ENCODE results near the gene SLC9A3.

The SLC9A3 gene

DNA sequence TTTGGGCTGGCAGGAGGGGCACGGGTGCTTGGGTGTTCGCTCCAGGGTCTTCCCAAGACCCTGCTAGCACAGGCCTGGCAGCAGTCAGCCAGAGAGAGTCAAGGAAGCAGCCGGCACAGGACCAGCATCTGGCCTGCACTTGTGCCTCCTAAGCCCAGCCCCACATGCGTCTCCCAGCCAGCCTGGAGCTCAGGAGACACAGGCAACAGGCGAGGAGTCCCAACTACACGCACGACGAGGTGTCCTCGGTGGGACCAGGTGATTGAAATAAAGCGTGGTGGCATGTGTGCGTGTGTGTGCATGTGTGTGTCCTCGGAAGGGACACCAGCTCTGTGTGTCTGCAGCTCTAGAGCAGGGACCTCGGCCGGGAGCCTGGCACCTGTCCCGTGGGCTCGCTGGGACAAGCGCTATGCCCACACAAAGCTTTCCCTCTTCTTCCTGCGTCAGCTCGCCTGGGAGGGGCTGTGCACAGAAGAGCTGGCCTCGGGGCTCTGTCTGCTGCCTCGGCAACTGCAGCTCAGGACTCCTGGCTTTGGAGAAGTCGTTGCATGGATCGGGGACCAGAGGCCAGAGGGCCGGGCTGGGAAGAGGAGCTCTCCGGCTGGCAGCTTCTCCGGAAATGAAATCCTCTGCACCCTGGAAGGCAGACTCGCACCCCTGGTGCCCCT lies 14.7 kb upstream of the SLC9A3 start:
- POLR2A ChIA-PET: no interaction called here
- TF ChIP-seq SP3 (tag by site-specific recombination; IDR thresholded peaks at IDR 0.05): no peak
- TF ChIP-seq INSM2 (tag by site-specific recombination; IDR thresholded peaks at IDR 0.05): no peak
- TF ChIP-seq, protein P1, sequence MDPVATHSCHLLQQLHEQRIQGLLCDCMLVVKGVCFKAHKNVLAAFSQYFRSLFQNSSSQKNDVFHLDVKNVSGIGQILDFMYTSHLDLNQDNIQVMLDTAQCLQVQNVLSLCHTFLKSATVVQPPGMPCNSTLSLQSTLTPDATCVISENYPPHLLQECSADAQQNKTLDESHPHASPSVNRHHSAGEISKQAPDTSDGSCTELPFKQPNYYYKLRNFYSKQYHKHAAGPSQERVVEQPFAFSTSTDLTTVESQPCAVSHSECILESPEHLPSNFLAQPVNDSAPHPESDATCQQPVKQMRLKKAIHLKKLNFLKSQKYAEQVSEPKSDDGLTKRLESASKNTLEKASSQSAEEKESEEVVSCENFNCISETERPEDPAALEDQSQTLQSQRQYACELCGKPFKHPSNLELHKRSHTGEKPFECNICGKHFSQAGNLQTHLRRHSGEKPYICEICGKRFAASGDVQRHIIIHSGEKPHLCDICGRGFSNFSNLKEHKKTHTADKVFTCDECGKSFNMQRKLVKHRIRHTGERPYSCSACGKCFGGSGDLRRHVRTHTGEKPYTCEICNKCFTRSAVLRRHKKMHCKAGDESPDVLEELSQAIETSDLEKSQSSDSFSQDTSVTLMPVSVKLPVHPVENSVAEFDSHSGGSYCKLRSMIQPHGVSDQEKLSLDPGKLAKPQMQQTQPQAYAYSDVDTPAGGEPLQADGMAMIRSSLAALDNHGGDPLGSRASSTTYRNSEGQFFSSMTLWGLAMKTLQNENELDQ (tag by site-specific recombination; IDR thresholded peaks at IDR 0.05; ENCODE audit: low read depth): no peak
- TF ChIP-seq ZBTB6 (tag by site-specific recombination; IDR thresholded peaks at IDR 0.05): no peak
- TF ChIP-seq MYNN (tag by site-specific recombination; IDR thresholded peaks at IDR 0.05; ENCODE audit: borderline replicate concordance): no peak
- Histone ChIP-seq H3K9me3 (ENCODE audit: control insufficient read depth, insufficient read depth, low read depth, low read length) (no peaks in the 10 kb centered on the region), H3K36me3 (ENCODE audit: control insufficient read depth in 2 of 2, insufficient read depth in 1 of 2, low read length in 2 of 2) (no peaks in the 10 kb centered on the region), H3K4me1 (ENCODE audit: control insufficient read depth, insufficient read depth, low read length) (no peaks in the 10 kb centered on the region), H3K4me3 (ENCODE audit: low read depth, low read length) (no peak overlapping the region), H3K27ac (ENCODE audit: extremely low read depth, low read depth, low read length) (no peak overlapping the region)
- CTCF ChIA-PET: interaction anchor here (0.6 kb wide), 2 partner anchors 11 to 41 kb away, joined by 3 to 5 read pairs; no protein-coding TSS in a partner anchor

DNA sequence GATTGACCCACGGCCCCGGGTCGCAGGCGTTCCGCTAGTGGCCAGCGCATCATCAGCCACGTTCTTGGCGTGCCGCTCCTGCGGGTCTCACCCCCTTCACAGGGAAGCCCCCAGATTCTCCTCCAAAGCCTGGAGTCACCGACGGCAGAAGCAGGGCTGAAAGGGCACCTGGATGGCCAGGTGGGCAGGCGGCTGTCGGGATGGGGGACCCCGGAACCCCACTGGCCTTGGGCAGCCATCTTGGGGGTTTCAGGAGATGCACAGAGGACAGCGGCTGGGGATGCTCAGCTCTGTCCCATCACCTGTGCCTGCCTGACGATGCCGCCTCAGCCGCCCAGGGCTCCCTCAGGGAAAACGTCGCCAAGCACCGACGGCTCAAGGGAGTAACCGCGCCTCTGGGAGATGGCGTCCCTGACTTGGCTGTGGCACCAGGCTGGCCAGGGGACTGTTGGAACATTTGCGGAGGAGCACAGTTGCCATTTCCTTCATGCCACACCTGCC lies 14.1 kb upstream of the SLC9A3 start:
- TF ChIP-seq, protein P2, sequence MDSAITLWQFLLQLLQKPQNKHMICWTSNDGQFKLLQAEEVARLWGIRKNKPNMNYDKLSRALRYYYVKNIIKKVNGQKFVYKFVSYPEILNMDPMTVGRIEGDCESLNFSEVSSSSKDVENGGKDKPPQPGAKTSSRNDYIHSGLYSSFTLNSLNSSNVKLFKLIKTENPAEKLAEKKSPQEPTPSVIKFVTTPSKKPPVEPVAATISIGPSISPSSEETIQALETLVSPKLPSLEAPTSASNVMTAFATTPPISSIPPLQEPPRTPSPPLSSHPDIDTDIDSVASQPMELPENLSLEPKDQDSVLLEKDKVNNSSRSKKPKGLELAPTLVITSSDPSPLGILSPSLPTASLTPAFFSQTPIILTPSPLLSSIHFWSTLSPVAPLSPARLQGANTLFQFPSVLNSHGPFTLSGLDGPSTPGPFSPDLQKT (IDR thresholded peaks at IDR 0.05; ENCODE audit: borderline replicate concordance, low read depth, low read length): no peak
- no peak for TF ChIP-seq ZFP3 (tag by site-specific recombination; IDR thresholded peaks at IDR 0.05; ENCODE audit: low read depth)
- no peak for TF ChIP-seq ZNF175 (tag by site-specific recombination; IDR thresholded peaks at IDR 0.05)
- TF ChIP-seq GLIS1 (tag by site-specific recombination; IDR thresholded peaks at IDR 0.05): no peak
- TF ChIP-seq ZNF280D (tag by site-specific recombination; IDR thresholded peaks at IDR 0.05): no peak
- no peak for TF ChIP-seq ZBTB1 (tag by site-specific recombination; IDR thresholded peaks at IDR 0.05)
- H3K36me3 ChIP-seq (ENCODE audit: control insufficient read depth in 2 of 2, insufficient read depth in 1 of 2, low read length in 2 of 2): no peaks in the 10 kb centered on the region
- no peak overlapping the region for H3K4me3 ChIP-seq (ENCODE audit: low read depth, low read length)
- no peaks in the 10 kb centered on the region for H3K9me3 ChIP-seq (ENCODE audit: control insufficient read depth, insufficient read depth, low read depth, low read length)
- ChIA-PET CTCF (interaction anchor here (0.6 kb wide), 1 partner anchor 42 kb away, joined by 3 read pairs; no protein-coding TSS in a partner anchor), POLR2A (no interaction called here)
- H3K27ac ChIP-seq (ENCODE audit: extremely low read depth, low read depth, low read length): no peak overlapping the region
- H3K4me1 ChIP-seq (ENCODE audit: control insufficient read depth, insufficient read depth, low read length): no peaks in the 10 kb centered on the region
